Measurements from ENCODE around the gene FPR3. TPM values are rescaled to one million over a fixed set of nuclear protein-coding genes. Genes with fewer than 3 reads are reported as not detected.

Gene FPR3
- total RNA-seq, 1 experiment from 2014 or later, result not detected

DNA sequence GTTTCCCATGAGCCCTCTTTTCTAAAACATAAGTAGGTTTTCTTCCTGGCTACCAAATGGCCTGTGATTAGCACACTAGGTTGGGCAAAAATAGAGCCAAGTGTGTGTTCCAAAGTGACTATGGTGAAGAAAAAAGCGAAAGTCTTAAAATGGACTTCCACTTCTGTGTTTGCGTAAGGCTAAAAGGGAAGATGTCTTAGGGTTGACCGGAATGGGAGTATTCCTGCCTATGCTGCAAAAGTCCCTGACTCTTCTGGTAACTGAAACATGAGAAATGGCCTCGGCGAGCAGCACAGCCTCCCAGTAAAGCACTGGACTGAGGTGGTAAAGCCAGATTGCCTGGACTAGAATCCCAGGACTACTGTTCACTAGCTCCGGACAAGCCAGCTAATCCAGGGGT, 40.8 kb upstream of the FPR3 start:
- Histone ChIP-seq H3T11ph (ENCODE audit: low read length) (no peak overlapping the region), H2BK5ac (ENCODE audit: insufficient read length, low read length) (no peak overlapping the region), H2AK5ac (ENCODE audit: insufficient read length, low read length) (no peak overlapping the region), H3K9ac (ENCODE audit: extremely low read depth, insufficient read length, low read length) (no peak overlapping the region), H3K9me3 (ENCODE audit: control insufficient read depth, low read depth, low read length) (no peaks in the 10 kb centered on the region), H3K79me2 (ENCODE audit: insufficient read depth, low read length) (no peaks in the 10 kb centered on the region), H3K4me2 (ENCODE audit: insufficient read depth, insufficient read length, low read length) (no peak overlapping the region), H2BK120ac (ENCODE audit: low read depth, low read length, poor library complexity, severe bottlenecking) (no peak overlapping the region), H3K27me3 (ENCODE audit: insufficient read depth, low read length) (no peaks in the 10 kb centered on the region), H2BK15ac (ENCODE audit: low read depth, low read length) (no peak overlapping the region), H3K18ac (ENCODE audit: insufficient read length, low read depth, low read length) (no peak overlapping the region), H4K91ac (ENCODE audit: insufficient read length, low read depth, low read length) (no peak overlapping the region), H2AFZ (ENCODE audit: low read length) (no peak overlapping the region), H4K8ac (replicated peaks; ENCODE audit: insufficient read length, low read depth, low read length) (no peak overlapping the region), H3K14ac (ENCODE audit: insufficient read depth, low read length) (no peak overlapping the region), H3K4me1 (ENCODE audit: insufficient read depth, low read length) (no peaks in the 10 kb centered on the region), H3K4ac (ENCODE audit: low read depth, low read length) (no peak overlapping the region), H3K79me1 (ENCODE audit: insufficient read depth, low read depth, low read length, poor library complexity, severe bottlenecking) (no peaks in the 10 kb centered on the region), H3K23ac (ENCODE audit: insufficient read length, low read depth, low read length) (no peak overlapping the region), H4K20me1 (ENCODE audit: control insufficient read depth, insufficient read depth, insufficient read length) (no peaks in the 10 kb centered on the region), H3K56ac (ENCODE audit: insufficient read length, low read depth, low read length) (no peak overlapping the region), H3K23me2 (ENCODE audit: insufficient read length, low read depth, low read length, poor library complexity, severe bottlenecking) (no peaks in the 10 kb centered on the region), H4K5ac (ENCODE audit: insufficient read length, low read depth, low read length) (no peak overlapping the region), H3K27ac (ENCODE audit: insufficient read length, low read depth, low read length) (no peak overlapping the region), H2BK12ac (ENCODE audit: insufficient read length, low read depth, low read length) (no peak overlapping the region), H2BK20ac (ENCODE audit: low read depth, low read length, poor library complexity, severe bottlenecking) (no peak overlapping the region)
- DNase-seq, result no peak
- Mint-ChIP-seq H3K4me1 (no peaks in the 10 kb centered on the region), H3K9me3 (peaks cover 32 to 71% of the 10 kb centered on the region in 2 experiments), H3K27me3 (ENCODE audit: low read depth) (peaks cover 17% of the 10 kb centered on the region), H3K4me3 (no peak overlapping the region), H3K27ac (no peak overlapping the region), H3K36me3 (ENCODE audit: insufficient read depth in 1 of 3, low read depth in 3 of 3) (no peaks in the 10 kb centered on the region)
- no CpG with 5 or more reads among the region's 6 CpGs for WGBS (ENCODE audit: extremely low coverage, insufficient read length, low lambda C conversion rate)
- TF ChIP-seq, protein P1, sequence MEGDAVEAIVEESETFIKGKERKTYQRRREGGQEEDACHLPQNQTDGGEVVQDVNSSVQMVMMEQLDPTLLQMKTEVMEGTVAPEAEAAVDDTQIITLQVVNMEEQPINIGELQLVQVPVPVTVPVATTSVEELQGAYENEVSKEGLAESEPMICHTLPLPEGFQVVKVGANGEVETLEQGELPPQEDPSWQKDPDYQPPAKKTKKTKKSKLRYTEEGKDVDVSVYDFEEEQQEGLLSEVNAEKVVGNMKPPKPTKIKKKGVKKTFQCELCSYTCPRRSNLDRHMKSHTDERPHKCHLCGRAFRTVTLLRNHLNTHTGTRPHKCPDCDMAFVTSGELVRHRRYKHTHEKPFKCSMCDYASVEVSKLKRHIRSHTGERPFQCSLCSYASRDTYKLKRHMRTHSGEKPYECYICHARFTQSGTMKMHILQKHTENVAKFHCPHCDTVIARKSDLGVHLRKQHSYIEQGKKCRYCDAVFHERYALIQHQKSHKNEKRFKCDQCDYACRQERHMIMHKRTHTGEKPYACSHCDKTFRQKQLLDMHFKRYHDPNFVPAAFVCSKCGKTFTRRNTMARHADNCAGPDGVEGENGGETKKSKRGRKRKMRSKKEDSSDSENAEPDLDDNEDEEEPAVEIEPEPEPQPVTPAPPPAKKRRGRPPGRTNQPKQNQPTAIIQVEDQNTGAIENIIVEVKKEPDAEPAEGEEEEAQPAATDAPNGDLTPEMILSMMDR (conservative IDR thresholded peaks at IDR 0.05), result no peak

Data from H9 (cell line).